Cortex of kidney (tissue), 1 donor: ENCODE data around the gene EXOC3L2.
"Not testable (repeated sequence)": the region's sequence is repeated elsewhere in the genome, so short reads cannot be mapped to it uniquely, and the experiment has no call there.

Experiments
- DNase-seq: peaks from one replicate; lab custom pipeline; 2025; lab: John Stamatoyannopoulos, UW

EXOC3L2 gene

GRCh38 chr19:45245334-45245787 lies at the start of gene EXOC3L2:
TSS of gene EXOC3L2 (minus strand) at chr19:45245407. CDS start at chr19:45239045, 6,362 bp downstream.
- no peak for DNase-seq

GRCh38 chr19:45294291-45295029 lies 49.3 kb upstream of the EXOC3L2 start:
- DNase-seq: no peak

- DNase-seq: no peak
Measured at GRCh38 chr19:45293682-45294081, 48.5 kb upstream of the EXOC3L2 start.

- no peak for DNase-seq
Measured at GRCh38 chr19:45291834-45292233, 46.6 kb upstream of the EXOC3L2 start.

GRCh38 chr19:45290381-45290931 lies 45.2 kb upstream of the EXOC3L2 start:
- DNase-seq: no peak

GRCh38 chr19:45283443-45284033 lies 38.3 kb upstream of the EXOC3L2 start:
- no peak for DNase-seq

- no peak for DNase-seq
Measured at GRCh38 chr19:45280471-45280961, 35.3 kb upstream of the EXOC3L2 start.

- DNase-seq: no peak
Measured at GRCh38 chr19:45279587-45280192, 34.5 kb upstream of the EXOC3L2 start.

GRCh38 chr19:45278087-45278486 lies 32.9 kb upstream of the EXOC3L2 start:
- no peak for DNase-seq

GRCh38 chr19:45276284-45276687 lies 31.1 kb upstream of the EXOC3L2 start:
- DNase-seq: no peak

- no peak for DNase-seq
Measured at GRCh38 chr19:45275370-45275971, 30.3 kb upstream of the EXOC3L2 start.

GRCh38 chr19:45273521-45273855 lies 28.3 kb upstream of the EXOC3L2 start:
- DNase-seq: no peak

- no peak for DNase-seq
Measured at GRCh38 chr19:45271735-45272108, 26.5 kb upstream of the EXOC3L2 start.

- no peak for DNase-seq
Measured at GRCh38 chr19:45271098-45271734, 26.0 kb upstream of the EXOC3L2 start.

GRCh38 chr19:45269939-45270338 lies 24.7 kb upstream of the EXOC3L2 start:
- not testable (repeated sequence) for DNase-seq

- no peak for DNase-seq
Measured at GRCh38 chr19:45267296-45267695, 22.1 kb upstream of the EXOC3L2 start.

- no peak for DNase-seq
Measured at GRCh38 chr19:45265375-45265774, 20.2 kb upstream of the EXOC3L2 start.

GRCh38 chr19:45264781-45265317 lies 19.6 kb upstream of the EXOC3L2 start:
- no peak for DNase-seq

- no peak for DNase-seq
Measured at GRCh38 chr19:45263013-45263412, 17.8 kb upstream of the EXOC3L2 start.

- no peak for DNase-seq
Measured at GRCh38 chr19:45262570-45262969, 17.4 kb upstream of the EXOC3L2 start.

- no peak for DNase-seq
Measured at GRCh38 chr19:45258862-45259261, 13.7 kb upstream of the EXOC3L2 start.

- no peak for DNase-seq
Measured at GRCh38 chr19:45256836-45257235, 11.6 kb upstream of the EXOC3L2 start.
